Skeletal muscle satellite cell (primary cell): ENCODE data around the gene SMIM14.
A peak's percentile ranks its signal among the peaks of the same experiment; 100 is the strongest.

Experiments
- H3K27me3 ChIP-seq: 2 replicates; pipeline ENCODE4 v1.7.0; 2013; ENCODE audit warnings: low read length; ENCODE audit not compliant: control insufficient read depth, insufficient read depth
- H3K36me3 ChIP-seq: 2 replicates; pipeline ENCODE4 v1.7.0; 2013; ENCODE audit warnings: mild to moderate bottlenecking, control low read depth, low read length; ENCODE audit not compliant: insufficient read depth
- H3K4me1 ChIP-seq: 2 replicates; pipeline ENCODE4 v1.7.0; 2013; ENCODE audit warnings: low read length; ENCODE audit not compliant: control insufficient read depth, insufficient read depth
- H3K4me2 ChIP-seq: 2 replicates; pipeline ENCODE4 v1.7.0; 2013; ENCODE audit warnings: mild to moderate bottlenecking, low read length
- H3K4me3 ChIP-seq: 2 replicates; pipeline ENCODE4 v1.7.0; 2013; ENCODE audit warnings: low read length
- H3K9ac ChIP-seq: 2 replicates; pipeline ENCODE4 v1.7.0; 2013; ENCODE audit warnings: mild to moderate bottlenecking, low read depth, low read length, moderate library complexity
- H3K9me3 ChIP-seq: replicated peaks from 2 replicates; pipeline ENCODE4 v1.7.0; 2013; ENCODE audit warnings: mild to moderate bottlenecking, control low read depth, low read length

Gene SMIM14

GRCh38 chr4:39591290-39591689 is 47.4 kb downstream of the SMIM14 start:
- Histone ChIP-seq H3K27me3 (no peaks in the 10 kb centered on the region), H3K4me3 (no peak overlapping the region), H3K36me3 (peaks cover 4% of the 10 kb centered on the region), H3K9me3 (no peaks in the 10 kb centered on the region), H3K4me2 (no peak overlapping the region), H3K4me1 (peaks cover 11% of the 10 kb centered on the region), H3K9ac (no peak overlapping the region)

GRCh38 chr4:39587881-39588280 is 50.8 kb downstream of the SMIM14 start:
- no peak overlapping the region for H3K4me3 ChIP-seq
- peaks cover 11% of the 10 kb centered on the region for H3K4me1 ChIP-seq
- no peaks in the 10 kb centered on the region for H3K27me3 ChIP-seq
- H3K9me3 ChIP-seq: no peaks in the 10 kb centered on the region
- H3K9ac ChIP-seq: no peak overlapping the region
- peaks cover 4% of the 10 kb centered on the region for H3K36me3 ChIP-seq
- H3K4me2 ChIP-seq: no peak overlapping the region

- H3K9ac ChIP-seq: no peak overlapping the region
- no peaks in the 10 kb centered on the region for H3K9me3 ChIP-seq
- no peak overlapping the region for H3K4me3 ChIP-seq
- H3K4me1 ChIP-seq: no peaks in the 10 kb centered on the region
- no peaks in the 10 kb centered on the region for H3K27me3 ChIP-seq
- no peak overlapping the region for H3K4me2 ChIP-seq
- peaks cover 11% of the 10 kb centered on the region for H3K36me3 ChIP-seq
These were observed 63.7 kb downstream of the SMIM14 start for GRCh38 chr4:39574946-39575345.

GRCh38 chr4:39571504-39571903 is 67.2 kb downstream of the SMIM14 start:
- Histone ChIP-seq H3K9me3 (no peaks in the 10 kb centered on the region), H3K27me3 (no peaks in the 10 kb centered on the region), H3K36me3 (peaks cover 9% of the 10 kb centered on the region), H3K4me2 (no peak overlapping the region), H3K9ac (no peak overlapping the region), H3K4me3 (no peak overlapping the region), H3K4me1 (peaks cover under 1% of the 10 kb centered on the region)

- Histone ChIP-seq H3K9ac (no peak overlapping the region), H3K4me1 (peaks cover 4% of the 10 kb centered on the region), H3K27me3 (no peaks in the 10 kb centered on the region), H3K4me3 (no peak overlapping the region), H3K36me3 (peaks cover 9% of the 10 kb centered on the region), H3K9me3 (no peaks in the 10 kb centered on the region), H3K4me2 (no peak overlapping the region)
These were observed 67.6 kb downstream of the SMIM14 start for GRCh38 chr4:39571054-39571453.

- no peak overlapping the region for H3K9ac ChIP-seq
- H3K36me3 ChIP-seq: peaks cover 18% of the 10 kb centered on the region
- no peaks in the 10 kb centered on the region for H3K27me3 ChIP-seq
- no peaks in the 10 kb centered on the region for H3K9me3 ChIP-seq
- H3K4me1 ChIP-seq: peaks cover 8% of the 10 kb centered on the region
- H3K4me2 ChIP-seq: no peak overlapping the region
- H3K4me3 ChIP-seq: no peak overlapping the region
These were observed 69.5 kb downstream of the SMIM14 start for GRCh38 chr4:39569209-39569608.

- Histone ChIP-seq H3K4me1 (peaks cover 8% of the 10 kb centered on the region), H3K4me2 (no peak overlapping the region), H3K27me3 (no peaks in the 10 kb centered on the region), H3K9ac (no peak overlapping the region), H3K9me3 (no peaks in the 10 kb centered on the region), H3K4me3 (no peak overlapping the region), H3K36me3 (peaks cover 18% of the 10 kb centered on the region)
These were observed 69.9 kb downstream of the SMIM14 start for GRCh38 chr4:39568805-39569204.

GRCh38 chr4:39565878-39566600 is 72.6 kb downstream of the SMIM14 start:
- Histone ChIP-seq H3K9me3 (no peaks in the 10 kb centered on the region), H3K4me2 (peak overlapping the region; percentile 3), H3K27me3 (no peaks in the 10 kb centered on the region), H3K36me3 (peaks cover 18% of the 10 kb centered on the region), H3K9ac (no peak overlapping the region), H3K4me1 (peaks cover 8% of the 10 kb centered on the region), H3K4me3 (no peak overlapping the region)

- Histone ChIP-seq H3K4me1 (peaks cover 8% of the 10 kb centered on the region), H3K9ac (no peak overlapping the region), H3K36me3 (peaks cover 13% of the 10 kb centered on the region), H3K4me3 (no peak overlapping the region), H3K9me3 (no peaks in the 10 kb centered on the region), H3K27me3 (no peaks in the 10 kb centered on the region), H3K4me2 (no peak overlapping the region)
These were observed 75.3 kb downstream of the SMIM14 start for GRCh38 chr4:39563346-39563847.

GRCh38 chr4:39562792-39563191 is 75.9 kb downstream of the SMIM14 start:
- Histone ChIP-seq H3K27me3 (no peaks in the 10 kb centered on the region), H3K4me1 (peaks cover 8% of the 10 kb centered on the region), H3K9ac (no peak overlapping the region), H3K9me3 (no peaks in the 10 kb centered on the region), H3K4me2 (no peak overlapping the region), H3K36me3 (peaks cover 12% of the 10 kb centered on the region), H3K4me3 (no peak overlapping the region)

GRCh38 chr4:39559626-39560025 is 79.0 kb downstream of the SMIM14 start:
- Histone ChIP-seq H3K9me3 (no peaks in the 10 kb centered on the region), H3K4me1 (no peaks in the 10 kb centered on the region)

GRCh38 chr4:39555472-39555871 is 83.2 kb downstream of the SMIM14 start:
- Histone ChIP-seq H3K27me3 (no peaks in the 10 kb centered on the region), H3K4me1 (no peaks in the 10 kb centered on the region), H3K36me3 (peaks cover 18% of the 10 kb centered on the region), H3K9ac (no peak overlapping the region), H3K9me3 (no peaks in the 10 kb centered on the region), H3K4me3 (no peak overlapping the region), H3K4me2 (no peak overlapping the region)

More at GRCh38 chr4:39559626-39560025, 79.0 kb downstream of the SMIM14 start:
- Histone ChIP-seq H3K4me2 (no peak overlapping the region), H3K9ac (no peak overlapping the region), H3K27me3 (no peaks in the 10 kb centered on the region), H3K4me3 (no peak overlapping the region), H3K36me3 (peaks cover 12% of the 10 kb centered on the region)
